Measurements from ENCODE around the gene FIP1L1. TPM values are rescaled to one million over a fixed set of nuclear protein-coding genes. Genes with fewer than 3 reads are reported as not detected.

FIP1L1 gene
- total RNA-seq, 1 experiment from 2014 or later: 95.0 TPM

- Histone ChIP-seq H3K4me1 (ENCODE audit: low read length) (peaks cover 48% of the 10 kb centered on the region), H3K36me3 (ENCODE audit: insufficient read depth, low read length) (no peaks in the 10 kb centered on the region), H3K9me2 (replicated peaks; ENCODE audit: insufficient read depth, low read length) (peaks cover 6% of the 10 kb centered on the region; the same call in 1 of the 2 replicates), H3K79me2 (ENCODE audit: low read length) (peaks cover 46% of the 10 kb centered on the region), H3K27ac (ENCODE audit: low read length) (0 out of 2 replicates have a peak overlapping the region, but pooled peaks have one; percentile 25), H2AFZ (ENCODE audit: low read length) (peak overlapping the region; percentile 87), H3K9ac (ENCODE audit: low read length) (peak overlapping the region; percentile 91), H3K27me3 (ENCODE audit: low read length) (no peaks in the 10 kb centered on the region), H3K4me3 (ENCODE audit: low read length) (peak overlapping the region; percentile 98), H3K4me2 (ENCODE audit: low read depth, low read length, poor library complexity, severe bottlenecking) (peak overlapping the region; percentile 99), H3K9me3 (ENCODE audit: low read length) (no peaks in the 10 kb centered on the region), H4K20me1 (ENCODE audit: insufficient read depth, low read depth, low read length) (no peaks in the 10 kb centered on the region)
- DNase-seq: no peak
These were observed 11.1 kb upstream of the FIP1L1 start for GRCh38 chr4:53366301-53366716.

GRCh38 chr4:53367721-53368120 is 9.7 kb upstream of the FIP1L1 start:
- Histone ChIP-seq H3K9ac (ENCODE audit: low read length) (no peak overlapping the region), H3K36me3 (ENCODE audit: insufficient read depth, low read length) (no peaks in the 10 kb centered on the region), H3K9me2 (replicated peaks; ENCODE audit: insufficient read depth, low read length) (peaks cover 6% of the 10 kb centered on the region; the same call in 1 of the 2 replicates), H3K4me2 (ENCODE audit: low read depth, low read length, poor library complexity, severe bottlenecking) (no peak overlapping the region), H2AFZ (ENCODE audit: low read length) (no peak overlapping the region), H3K27ac (ENCODE audit: low read length) (no peak overlapping the region), H3K27me3 (ENCODE audit: low read length) (no peaks in the 10 kb centered on the region), H3K9me3 (ENCODE audit: low read length) (no peaks in the 10 kb centered on the region), H4K20me1 (ENCODE audit: insufficient read depth, low read depth, low read length) (no peaks in the 10 kb centered on the region), H3K4me3 (ENCODE audit: low read length) (no peak overlapping the region), H3K79me2 (ENCODE audit: low read length) (peaks cover 32% of the 10 kb centered on the region), H3K4me1 (ENCODE audit: low read length) (peaks cover 34% of the 10 kb centered on the region)
- DNase-seq: no peak

DNA sequence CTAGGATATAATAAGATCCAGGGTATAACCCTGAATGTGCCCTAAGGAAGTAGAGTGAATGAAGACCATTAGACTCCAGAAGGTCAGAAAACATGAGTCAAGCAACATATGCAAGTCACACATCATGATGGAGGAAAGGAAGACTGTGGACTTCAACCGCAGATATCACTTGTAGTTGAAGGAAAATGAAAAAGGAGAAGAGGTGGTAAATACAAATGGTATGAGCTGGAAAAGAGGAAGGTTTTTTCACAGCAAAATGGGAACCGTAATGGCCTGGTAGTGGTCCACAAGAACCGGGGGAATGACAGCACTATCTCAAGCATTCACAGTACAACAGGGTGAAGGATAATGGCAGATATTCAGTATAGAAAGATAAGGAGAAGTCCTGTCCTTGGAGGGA is 6.4 kb upstream of the FIP1L1 start:
- no peak overlapping the region for H3K9ac ChIP-seq (ENCODE audit: low read length)

GRCh38 chr4:53371843-53372521 is 5.5 kb upstream of the FIP1L1 start:
- no peak overlapping the region for H3K4me3 ChIP-seq (ENCODE audit: low read length)
- H3K27me3 ChIP-seq (ENCODE audit: low read length): no peaks in the 10 kb centered on the region
- peaks cover 8% of the 10 kb centered on the region for H3K4me1 ChIP-seq (ENCODE audit: low read length)
- H2AFZ ChIP-seq (ENCODE audit: low read length): no peak overlapping the region
- no peak for DNase-seq
- H3K9ac ChIP-seq (ENCODE audit: low read length): no peak overlapping the region
- no peak overlapping the region for H3K4me2 ChIP-seq (ENCODE audit: low read depth, low read length, poor library complexity, severe bottlenecking)
- no peaks in the 10 kb centered on the region for H3K36me3 ChIP-seq (ENCODE audit: insufficient read depth, low read length)
- H3K79me2 ChIP-seq (ENCODE audit: low read length): no peaks in the 10 kb centered on the region
- H3K9me2 ChIP-seq (replicated peaks; ENCODE audit: insufficient read depth, low read length): 0 out of 2 replicates have a peak, but pooled peaks cover under 1% of the 10 kb centered on the region
- no peaks in the 10 kb centered on the region for H3K9me3 ChIP-seq (ENCODE audit: low read length)
- no peak overlapping the region for H3K27ac ChIP-seq (ENCODE audit: low read length)
- H4K20me1 ChIP-seq (ENCODE audit: insufficient read depth, low read depth, low read length): no peaks in the 10 kb centered on the region

More for the DNA sequence above, 6.4 kb upstream of the FIP1L1 start:
- H3K4me3 ChIP-seq (ENCODE audit: low read length): no peak overlapping the region
- no peak overlapping the region for H2AFZ ChIP-seq (ENCODE audit: low read length)
- H3K4me1 ChIP-seq (ENCODE audit: low read length): peaks cover 11% of the 10 kb centered on the region
- H3K9me3 ChIP-seq (ENCODE audit: low read length): no peaks in the 10 kb centered on the region
- H3K9me2 ChIP-seq (replicated peaks; ENCODE audit: insufficient read depth, low read length): peaks cover 6% of the 10 kb centered on the region; the same call in 1 of the 2 replicates
- H3K79me2 ChIP-seq (ENCODE audit: low read length): no peaks in the 10 kb centered on the region
- no peaks in the 10 kb centered on the region for H3K27me3 ChIP-seq (ENCODE audit: low read length)
- no peaks in the 10 kb centered on the region for H4K20me1 ChIP-seq (ENCODE audit: insufficient read depth, low read depth, low read length)
- H3K4me2 ChIP-seq (ENCODE audit: low read depth, low read length, poor library complexity, severe bottlenecking): no peak overlapping the region
- no peak overlapping the region for H3K27ac ChIP-seq (ENCODE audit: low read length)
- no peaks in the 10 kb centered on the region for H3K36me3 ChIP-seq (ENCODE audit: insufficient read depth, low read length)
- DNase-seq: no peak

DNA sequence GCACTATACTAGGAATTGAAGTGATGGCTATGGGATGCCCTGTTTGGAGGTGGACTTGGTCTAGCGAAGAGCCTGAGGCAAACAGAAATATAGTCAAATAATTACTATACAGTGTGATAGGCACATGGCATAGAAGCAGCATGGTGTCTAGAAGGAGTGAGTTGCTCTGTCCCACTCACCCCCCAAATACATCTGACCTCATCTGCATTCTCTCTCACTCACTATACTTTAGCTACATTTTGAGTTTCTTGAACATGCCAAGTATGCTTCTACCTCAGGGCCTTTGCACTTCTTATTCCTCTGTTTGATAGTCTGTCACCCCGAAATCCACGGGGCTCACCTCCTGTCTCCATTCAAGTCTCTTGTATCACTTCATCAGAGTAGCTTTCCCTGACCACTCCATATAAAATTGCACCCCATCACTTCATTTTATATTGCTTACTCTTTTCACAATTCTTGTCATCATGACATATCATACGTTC is 2.6 kb upstream of the FIP1L1 start:
- no peaks in the 10 kb centered on the region for H3K9me2 ChIP-seq (replicated peaks; ENCODE audit: insufficient read depth, low read length)
- no peak overlapping the region for H2AFZ ChIP-seq (ENCODE audit: low read length)
- no peaks in the 10 kb centered on the region for H3K9me3 ChIP-seq (ENCODE audit: low read length)
- no peak overlapping the region for H3K4me2 ChIP-seq (ENCODE audit: low read depth, low read length, poor library complexity, severe bottlenecking)
- no peak overlapping the region for H3K4me3 ChIP-seq (ENCODE audit: low read length)
- no peak for DNase-seq
- H3K4me1 ChIP-seq (ENCODE audit: low read length): peaks cover 20% of the 10 kb centered on the region
- H3K79me2 ChIP-seq (ENCODE audit: low read length): peaks cover 24% of the 10 kb centered on the region
- peaks cover 9% of the 10 kb centered on the region; the same call in 1 of the 2 replicates for H4K20me1 ChIP-seq (ENCODE audit: insufficient read depth, low read depth, low read length)
- no peaks in the 10 kb centered on the region for H3K27me3 ChIP-seq (ENCODE audit: low read length)
- no peak overlapping the region for H3K27ac ChIP-seq (ENCODE audit: low read length)
- peaks cover 5% of the 10 kb centered on the region; the same call in 1 of the 2 replicates for H3K36me3 ChIP-seq (ENCODE audit: insufficient read depth, low read length)
- no peak overlapping the region for H3K9ac ChIP-seq (ENCODE audit: low read length)

DNA sequence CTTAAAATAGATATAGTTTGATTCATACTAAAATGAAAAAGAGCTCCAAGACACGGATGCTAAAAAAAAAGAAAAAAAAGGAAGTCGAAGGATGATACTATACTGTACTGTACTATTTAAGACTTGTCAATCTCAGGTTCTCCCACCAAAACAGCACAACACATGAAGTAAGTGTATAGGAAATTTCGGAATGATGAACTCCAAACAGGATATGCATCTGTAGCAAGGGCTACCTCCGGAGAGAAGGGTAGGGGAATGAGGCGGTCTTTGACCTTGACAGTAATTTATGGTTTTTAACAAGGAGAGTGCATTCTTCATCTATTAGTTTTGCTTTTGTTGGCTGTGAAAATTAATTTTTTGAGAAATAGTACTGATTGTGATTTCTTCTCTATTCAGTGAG is 541 bp upstream of the FIP1L1 start:
- no peaks in the 10 kb centered on the region for H3K9me2 ChIP-seq (replicated peaks; ENCODE audit: insufficient read depth, low read length)
- peak overlapping the region; percentile 95 for H3K9ac ChIP-seq (ENCODE audit: low read length)

GRCh38 chr4:53378171-53378482 is 686 bp downstream of the FIP1L1 start:
- Histone ChIP-seq H3K4me1 (ENCODE audit: low read length) (peaks cover 33% of the 10 kb centered on the region), H3K9me3 (ENCODE audit: low read length) (no peaks in the 10 kb centered on the region), H3K27me3 (ENCODE audit: low read length) (no peaks in the 10 kb centered on the region), H3K79me2 (ENCODE audit: low read length) (peaks cover 57% of the 10 kb centered on the region), H3K36me3 (ENCODE audit: insufficient read depth, low read length) (peaks cover 34% of the 10 kb centered on the region), H3K9me2 (replicated peaks; ENCODE audit: insufficient read depth, low read length) (no peaks in the 10 kb centered on the region), H3K27ac (ENCODE audit: low read length) (peak overlapping the region; percentile 65), H3K9ac (ENCODE audit: low read length) (peak overlapping the region; percentile 95), H2AFZ (ENCODE audit: low read length) (no peak overlapping the region), H4K20me1 (ENCODE audit: insufficient read depth, low read depth, low read length) (peaks cover 13% of the 10 kb centered on the region; the same call in 1 of the 2 replicates), H3K4me2 (ENCODE audit: low read depth, low read length, poor library complexity, severe bottlenecking) (peak overlapping the region; percentile 98), H3K4me3 (ENCODE audit: low read length) (peak overlapping the region; percentile 96)
- no peak for DNase-seq

More for the DNA sequence above, 541 bp upstream of the FIP1L1 start:
- H3K4me3 ChIP-seq (ENCODE audit: low read length): peak overlapping the region; percentile 96
- peaks cover 22% of the 10 kb centered on the region; the same call in 1 of the 2 replicates for H3K36me3 ChIP-seq (ENCODE audit: insufficient read depth, low read length)
- H3K27me3 ChIP-seq (ENCODE audit: low read length): no peaks in the 10 kb centered on the region
- H3K79me2 ChIP-seq (ENCODE audit: low read length): peaks cover 45% of the 10 kb centered on the region
- no peaks in the 10 kb centered on the region for H3K9me3 ChIP-seq (ENCODE audit: low read length)
- DNase-seq: peak; percentile 52
- H2AFZ ChIP-seq (ENCODE audit: low read length): peak overlapping the region; percentile 45
- H3K4me1 ChIP-seq (ENCODE audit: low read length): peaks cover 33% of the 10 kb centered on the region
- H4K20me1 ChIP-seq (ENCODE audit: insufficient read depth, low read depth, low read length): peaks cover 9% of the 10 kb centered on the region; the same call in 1 of the 2 replicates
- peak overlapping the region; percentile 98 for H3K4me2 ChIP-seq (ENCODE audit: low read depth, low read length, poor library complexity, severe bottlenecking)
- no peak overlapping the region for H3K27ac ChIP-seq (ENCODE audit: low read length)

- H3K9ac ChIP-seq (ENCODE audit: low read length): no peak overlapping the region
- H3K9me3 ChIP-seq (ENCODE audit: low read length): no peaks in the 10 kb centered on the region
- peak overlapping the region; percentile 98 for H3K4me2 ChIP-seq (ENCODE audit: low read depth, low read length, poor library complexity, severe bottlenecking)
- peaks cover 77% of the 10 kb centered on the region for H3K79me2 ChIP-seq (ENCODE audit: low read length)
- no peak overlapping the region for H2AFZ ChIP-seq (ENCODE audit: low read length)
- no peak overlapping the region for H3K4me3 ChIP-seq (ENCODE audit: low read length)
- peaks cover 54% of the 10 kb centered on the region for H3K36me3 ChIP-seq (ENCODE audit: insufficient read depth, low read length)
- DNase-seq: no peak
- H4K20me1 ChIP-seq (ENCODE audit: insufficient read depth, low read depth, low read length): peaks cover 13% of the 10 kb centered on the region; the same call in 1 of the 2 replicates
- no peaks in the 10 kb centered on the region for H3K9me2 ChIP-seq (replicated peaks; ENCODE audit: insufficient read depth, low read length)
- peaks cover 33% of the 10 kb centered on the region for H3K4me1 ChIP-seq (ENCODE audit: low read length)
- no peaks in the 10 kb centered on the region for H3K27me3 ChIP-seq (ENCODE audit: low read length)
- H3K27ac ChIP-seq (ENCODE audit: low read length): no peak overlapping the region
These were observed 2.8 kb downstream of the FIP1L1 start for GRCh38 chr4:53380221-53380620.
